Hepatocyte (in vitro differentiated cells): ENCODE data around the gene DCC.

ENCODE experiments used
- EZH2 ChIP-seq: fragments of 200-600 bp; sonication (generic); IDR thresholded peaks from 2 replicates; pipeline ENCODE4 v1.6.1; 2016; ENCODE audit warnings: antibody characterized with exemption, mild to moderate bottlenecking, borderline replicate concordance
- TF ChIP-seq, protein P1 (sequence below): fragments of 200-600 bp; sonication (generic); IDR thresholded peaks from 2 replicates; pipeline ENCODE4 v1.5.1; 2016; ENCODE audit warnings: antibody characterized with exemption, mild to moderate bottlenecking; ENCODE audit not compliant: poor library complexity

DNA sequence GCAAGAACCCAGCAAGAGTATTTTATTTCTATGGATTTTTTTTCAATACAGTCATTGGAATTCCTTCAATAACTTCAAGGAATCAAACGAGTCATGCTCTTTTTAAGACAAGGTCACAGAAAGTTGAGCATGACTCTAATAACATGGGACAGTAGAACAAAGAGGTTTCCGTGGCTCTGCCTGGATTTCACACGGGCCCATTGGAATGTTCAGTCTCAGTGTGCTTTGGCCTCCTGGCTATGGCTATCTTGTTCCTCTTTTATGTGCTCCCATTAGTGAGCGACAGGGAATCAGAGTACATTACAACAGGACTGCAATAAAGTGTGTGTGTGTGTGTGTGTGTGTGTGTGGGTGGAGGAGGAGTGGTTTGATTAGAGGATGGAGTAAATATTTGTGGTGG lies 312.4 kb downstream of the DCC start:
- TF ChIP-seq EZH2 = no peak
- TF ChIP-seq, protein P1, sequence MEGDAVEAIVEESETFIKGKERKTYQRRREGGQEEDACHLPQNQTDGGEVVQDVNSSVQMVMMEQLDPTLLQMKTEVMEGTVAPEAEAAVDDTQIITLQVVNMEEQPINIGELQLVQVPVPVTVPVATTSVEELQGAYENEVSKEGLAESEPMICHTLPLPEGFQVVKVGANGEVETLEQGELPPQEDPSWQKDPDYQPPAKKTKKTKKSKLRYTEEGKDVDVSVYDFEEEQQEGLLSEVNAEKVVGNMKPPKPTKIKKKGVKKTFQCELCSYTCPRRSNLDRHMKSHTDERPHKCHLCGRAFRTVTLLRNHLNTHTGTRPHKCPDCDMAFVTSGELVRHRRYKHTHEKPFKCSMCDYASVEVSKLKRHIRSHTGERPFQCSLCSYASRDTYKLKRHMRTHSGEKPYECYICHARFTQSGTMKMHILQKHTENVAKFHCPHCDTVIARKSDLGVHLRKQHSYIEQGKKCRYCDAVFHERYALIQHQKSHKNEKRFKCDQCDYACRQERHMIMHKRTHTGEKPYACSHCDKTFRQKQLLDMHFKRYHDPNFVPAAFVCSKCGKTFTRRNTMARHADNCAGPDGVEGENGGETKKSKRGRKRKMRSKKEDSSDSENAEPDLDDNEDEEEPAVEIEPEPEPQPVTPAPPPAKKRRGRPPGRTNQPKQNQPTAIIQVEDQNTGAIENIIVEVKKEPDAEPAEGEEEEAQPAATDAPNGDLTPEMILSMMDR = no peak
